ENCODE measurements around the gene C2orf92.
"Not testable (repeated sequence)": the region's sequence is repeated elsewhere in the genome, so short reads cannot be mapped to it uniquely, and the experiment has no call there.

C2orf92 gene

GRCh38 chr2:97660775-97661389 lies 8.6 kb upstream of the C2orf92 start:
- DNase-seq = no peak

GRCh38 chr2:97661927-97662326 lies 7.6 kb upstream of the C2orf92 start:
- no peak for DNase-seq

DNA sequence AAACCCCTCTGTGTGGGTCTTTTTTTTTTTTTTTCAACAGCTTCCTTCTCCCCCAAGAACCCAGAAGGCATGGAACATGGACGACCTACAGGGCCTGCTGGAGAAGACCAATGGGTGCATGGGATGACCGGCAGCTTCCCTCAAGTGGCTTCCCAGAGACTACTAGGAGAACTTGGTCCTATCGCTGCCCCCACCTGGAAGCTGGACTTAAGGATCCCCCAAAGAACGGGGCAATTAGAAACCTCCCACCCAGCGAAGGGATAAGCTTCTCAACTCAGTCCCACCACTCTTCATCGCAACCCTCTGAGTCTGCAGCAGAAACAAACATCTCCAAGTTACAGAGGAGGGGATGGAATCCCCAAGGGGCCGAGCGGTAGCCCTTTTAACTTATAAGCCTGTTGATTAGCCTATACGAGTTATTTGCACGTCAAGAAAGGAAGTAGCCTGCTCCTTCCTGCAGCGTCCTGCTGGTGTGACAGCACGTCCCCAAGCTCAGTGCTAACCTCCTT lies 7.1 kb upstream of the C2orf92 start:
- no peak for DNase-seq

DNA sequence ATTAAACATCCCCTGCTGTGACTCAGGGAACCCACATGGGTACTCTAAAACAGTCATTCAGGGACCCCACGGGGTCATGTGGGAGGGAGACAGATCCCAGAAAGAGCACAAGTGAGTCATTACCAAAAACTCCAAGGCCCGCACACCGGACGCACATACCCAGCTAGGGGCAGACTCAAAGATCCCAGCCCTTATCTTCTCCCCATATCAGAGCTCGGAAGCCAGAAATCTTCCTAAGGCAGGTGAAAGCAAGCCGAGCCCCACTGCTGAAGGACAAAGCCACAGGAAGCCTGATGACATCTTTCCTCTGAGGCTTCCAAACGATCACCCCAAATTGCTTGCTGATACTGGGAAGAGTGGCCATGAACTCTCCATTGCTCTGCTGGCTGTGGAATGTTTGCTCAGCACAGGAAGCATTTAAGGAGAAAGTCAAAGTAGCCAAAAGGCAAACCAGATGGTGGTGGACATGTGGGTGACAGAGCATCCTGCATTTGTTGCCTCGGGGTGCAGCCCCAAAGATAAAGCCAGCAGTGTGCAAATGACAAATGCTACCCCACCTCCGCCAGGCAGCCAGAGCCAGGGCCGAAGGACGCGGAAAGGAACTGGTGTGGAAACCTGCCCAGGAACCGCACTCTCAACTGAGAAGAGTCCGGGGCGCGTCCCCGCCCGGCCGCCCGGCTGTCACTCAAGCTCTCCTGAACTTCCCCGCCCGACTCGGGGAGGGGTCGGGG lies 6.5 kb upstream of the C2orf92 start:
- peak; percentile 50 for DNase-seq

GRCh38 chr2:97663626-97663961 lies 5.9 kb upstream of the C2orf92 start:
- no peak for DNase-seq

DNA sequence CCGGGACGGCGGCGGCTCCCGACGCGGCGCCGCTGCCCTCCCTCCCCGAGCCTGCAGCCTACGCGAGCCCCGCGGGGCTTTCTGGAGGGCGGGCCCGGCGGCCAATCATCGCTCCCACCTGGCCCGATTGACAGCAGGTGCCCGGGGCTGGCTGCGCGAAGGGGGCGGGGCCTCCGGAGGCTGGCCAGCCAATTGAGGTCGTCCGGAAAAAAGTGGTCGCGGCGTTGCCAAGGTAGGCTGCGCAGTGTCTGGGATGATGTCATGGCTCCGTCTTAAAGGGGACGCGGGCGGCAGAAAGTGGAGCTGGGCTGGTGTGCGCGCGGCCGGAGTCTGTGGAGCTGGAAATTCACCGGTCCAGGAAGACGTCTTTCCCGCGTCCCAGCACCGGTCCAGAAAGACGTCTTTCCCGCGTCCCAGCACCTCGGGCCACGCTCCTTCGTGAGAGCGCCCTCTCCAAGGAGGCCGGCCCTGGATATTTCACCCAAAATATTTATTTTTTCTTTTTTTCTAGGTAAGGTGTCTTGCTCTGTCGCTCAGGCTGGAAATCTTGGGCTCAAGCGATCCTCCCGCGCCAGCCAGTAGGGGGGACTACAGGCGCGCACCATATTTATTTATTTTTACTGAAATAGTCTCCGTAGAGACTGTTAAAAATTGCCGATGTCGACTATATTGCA lies 5.4 kb upstream of the C2orf92 start, which contains the start of gene ACTR1B:
Gene ACTR1B, minus strand, starts transcription at position 83 of the 674 bp plus-strand sequence. CDS start 154 bp downstream, outside the sequence.
- peak; percentile 99 for DNase-seq

- DNase-seq = no peak
Measured at GRCh38 chr2:97664636-97664970, 4.9 kb upstream of the C2orf92 start.

DNA sequence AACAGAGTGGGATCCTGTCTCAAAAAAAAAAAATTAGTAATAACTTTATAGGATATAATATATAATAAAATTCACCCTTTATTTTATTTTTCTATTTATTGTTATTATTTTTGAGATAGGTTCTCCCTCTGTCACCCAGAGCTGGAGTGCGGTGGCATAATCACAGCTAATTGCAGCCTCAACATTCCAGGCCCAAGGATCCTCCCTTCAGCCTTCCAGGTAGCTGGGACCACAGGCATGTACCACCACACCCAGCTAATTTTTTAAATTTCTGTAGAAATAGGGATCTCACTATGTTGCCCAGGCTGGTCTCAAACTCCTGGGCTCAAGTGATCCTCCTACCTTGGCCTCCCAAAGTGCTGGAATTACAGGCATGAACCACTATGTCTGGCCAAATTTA lies 958 bp downstream of the C2orf92 start:
- DNase-seq = no peak

GRCh38 chr2:97671526-97671925 lies 2.0 kb downstream of the C2orf92 start:
- no peak for DNase-seq

DNA sequence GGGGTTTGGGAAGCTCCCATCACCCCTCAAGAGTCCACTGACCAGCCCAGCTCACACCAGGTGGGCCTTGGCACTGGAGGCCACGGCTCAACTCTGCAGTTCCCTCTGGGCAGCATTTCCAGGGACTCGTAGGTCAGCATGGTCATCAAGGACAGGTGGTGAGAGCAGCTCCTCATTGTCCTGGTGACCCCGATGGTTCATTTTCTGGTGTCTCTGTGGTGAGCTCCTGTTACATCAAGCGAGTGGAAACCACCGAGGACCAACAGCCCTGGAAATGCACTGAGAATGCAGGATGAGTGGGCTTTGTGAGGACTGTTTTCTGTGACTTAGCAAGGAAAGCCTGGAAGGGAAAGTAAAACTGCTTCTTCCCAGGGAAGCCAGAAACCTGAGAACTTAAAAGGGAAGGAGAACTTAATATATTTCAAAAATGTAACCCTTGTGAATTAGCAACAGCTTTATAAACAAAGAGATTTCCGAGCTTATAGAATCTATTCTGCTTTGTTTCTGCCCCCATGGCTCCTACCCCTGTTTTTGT lies 3.2 kb downstream of the C2orf92 start:
- DNase-seq = not testable (repeated sequence)

- no peak for DNase-seq
Measured at GRCh38 chr2:97673182-97673914, 3.8 kb downstream of the C2orf92 start.

- no peak for DNase-seq
Measured at GRCh38 chr2:97673915-97674283, 4.4 kb downstream of the C2orf92 start.

- no peak for DNase-seq
Measured at GRCh38 chr2:97675430-97676113, 6.1 kb downstream of the C2orf92 start.

- no peak for DNase-seq
Measured at GRCh38 chr2:97676620-97677019, 7.1 kb downstream of the C2orf92 start.

GRCh38 chr2:97677480-97677879 lies 8.0 kb downstream of the C2orf92 start:
- DNase-seq = no peak

GRCh38 chr2:97678298-97678697 lies 8.8 kb downstream of the C2orf92 start:
- DNase-seq = no peak

DNA sequence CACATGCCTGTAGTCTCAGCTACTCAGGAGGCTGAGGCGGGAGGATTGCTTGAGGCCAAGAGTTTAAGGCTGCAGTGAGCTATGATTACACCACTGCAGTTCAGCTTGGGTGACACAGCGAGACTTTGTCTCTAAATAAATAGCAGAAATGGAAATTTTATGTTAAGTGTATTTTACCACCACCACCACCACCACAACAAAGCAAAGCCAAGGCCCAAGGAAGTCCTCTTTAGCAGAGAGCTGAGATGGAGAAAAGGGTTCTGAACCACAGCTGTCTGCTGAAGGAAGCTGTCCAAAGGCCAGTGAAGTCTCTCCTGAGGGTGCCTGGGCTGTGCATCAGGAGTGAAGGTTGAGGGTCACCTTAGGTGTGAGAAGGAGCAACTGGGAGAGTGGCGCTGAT lies 17.7 kb downstream of the C2orf92 start:
- DNase-seq = not testable (repeated sequence)

DNA sequence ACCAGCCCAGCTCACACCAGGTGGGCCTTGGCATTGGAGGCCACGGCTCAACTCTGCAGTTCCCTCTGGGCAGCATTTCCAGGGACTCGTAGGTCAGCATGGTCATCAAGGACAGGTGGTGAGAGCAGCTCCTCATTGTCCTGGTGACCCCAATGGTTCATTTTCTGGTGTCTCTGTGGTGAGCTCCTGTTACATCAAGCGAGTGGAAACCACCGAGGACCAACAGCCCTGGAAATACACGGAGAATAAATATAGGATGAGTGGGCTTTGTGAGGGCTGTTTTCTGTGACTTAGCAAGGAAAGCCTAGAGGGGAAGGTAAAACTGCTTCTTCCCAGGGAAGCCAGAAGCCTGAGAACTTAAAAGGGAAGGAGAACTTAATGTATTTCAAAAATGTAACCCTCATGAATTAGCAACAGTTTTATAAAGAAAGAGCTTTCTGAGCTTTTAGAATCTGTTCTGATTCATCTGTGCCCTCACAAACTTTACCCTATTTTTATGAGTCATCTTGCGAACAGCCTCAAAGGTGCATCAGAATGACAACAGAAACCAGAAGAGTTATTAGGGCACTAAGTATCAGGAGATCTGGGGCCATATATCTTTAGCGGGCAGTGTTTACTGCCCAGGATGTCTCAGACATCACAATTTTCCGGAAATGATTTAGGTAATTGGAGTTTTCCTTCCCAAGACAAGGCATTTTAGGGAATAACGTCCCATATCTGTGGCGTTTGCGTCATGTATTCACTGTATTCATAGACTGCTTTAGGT lies 18.7 kb downstream of the C2orf92 start:
- DNase-seq = no peak

DNA sequence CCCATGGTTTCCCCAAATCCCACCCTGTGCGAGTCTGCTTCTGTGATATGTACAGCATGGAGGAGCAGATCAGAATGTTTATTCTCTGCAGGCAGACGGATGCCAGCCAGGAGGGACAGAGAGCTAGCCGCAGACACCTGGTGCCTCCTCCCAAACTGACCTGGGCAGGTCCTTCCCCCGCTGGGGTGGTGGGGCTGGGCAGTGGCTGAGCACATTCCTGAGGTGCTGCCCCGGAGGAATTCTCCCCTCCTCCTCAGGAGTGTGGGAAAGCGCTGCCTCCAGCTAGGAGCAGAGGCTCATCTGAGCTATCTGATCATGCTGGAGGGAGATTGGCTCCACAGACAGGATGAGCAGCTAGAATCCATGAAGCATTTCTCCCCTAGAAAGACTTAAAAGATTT lies 21.7 kb downstream of the C2orf92 start:
- no peak for DNase-seq

DNA sequence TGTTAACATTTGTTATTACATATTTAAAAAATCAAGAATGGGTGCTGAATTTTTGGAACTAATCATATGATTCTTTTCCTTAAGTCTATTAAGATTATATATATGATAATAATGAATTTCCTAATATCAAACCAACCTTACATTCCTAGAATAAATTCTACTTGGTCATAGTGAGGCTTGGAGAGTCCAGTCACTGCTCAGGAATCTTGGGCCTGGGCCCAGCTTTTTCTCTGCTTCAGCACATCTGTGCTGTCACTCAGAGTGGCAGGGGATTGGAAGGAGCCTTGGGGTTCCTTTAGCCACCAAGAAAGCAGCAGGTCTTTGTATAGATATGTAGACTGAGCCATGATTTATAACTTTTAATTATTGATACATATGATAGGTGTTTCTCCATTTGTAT lies 24.0 kb downstream of the C2orf92 start:
- no peak for DNase-seq

DNA sequence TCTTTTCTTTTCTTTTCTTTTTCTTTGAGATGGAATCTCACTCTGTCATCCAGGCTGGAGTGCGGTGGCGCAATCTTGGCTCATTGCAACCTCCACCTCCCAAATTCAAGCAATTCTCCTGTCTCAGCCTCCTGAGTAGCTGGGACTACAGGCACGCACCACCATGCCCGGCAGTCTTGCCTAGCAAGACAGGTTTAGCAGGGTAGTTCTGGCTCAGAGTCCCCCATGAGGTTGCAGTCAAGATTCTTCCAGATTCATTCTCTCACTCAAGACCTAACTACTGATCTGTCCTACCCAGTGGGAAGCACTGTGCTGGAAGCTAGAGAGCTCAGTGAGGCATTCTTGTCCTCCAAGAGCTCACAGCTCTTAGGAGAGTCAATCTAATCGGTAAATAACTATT lies 26.2 kb downstream of the C2orf92 start:
- DNase-seq = no peak

Measured in kidney glomerular epithelial cell (primary cell).